22Rv1 (cell line): ENCODE measurements around the gene HSD3B7.

ENCODE experiments used
- ZFX ChIP-seq: fragments of 450-650 bp; IDR thresholded peaks from 2 replicates; pipeline ENCODE4 v1.6.1; 2017; ENCODE audit warnings: antibody characterized with exemption, borderline replicate concordance
- TF ChIP-seq, protein P1 (sequence below): fragments of 450-650 bp; IDR thresholded peaks from 2 replicates; pipeline ENCODE4 v1.5.1; 2017; ENCODE audit warnings: mild to moderate bottlenecking

DNA sequence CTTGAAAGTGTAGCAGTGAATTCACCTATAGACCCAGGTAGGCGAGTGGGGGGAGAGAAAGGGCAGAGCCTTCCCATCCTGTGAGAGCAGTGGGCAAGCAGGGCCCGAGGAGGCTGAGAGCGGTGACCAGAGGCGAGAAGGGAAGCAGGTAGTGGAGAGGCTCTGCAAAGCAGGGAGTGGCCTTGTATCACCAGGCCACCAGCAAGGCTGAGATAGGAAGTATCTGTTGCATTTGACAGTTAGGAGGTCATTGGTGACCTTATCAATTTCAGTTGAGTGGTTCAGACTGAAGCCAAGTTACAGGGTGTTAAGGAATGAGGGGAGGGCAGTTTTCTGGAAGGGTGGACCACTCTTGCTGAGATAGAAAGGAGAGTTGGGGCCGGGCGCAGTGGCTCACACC is 10.7 kb upstream of the HSD3B7 start:
- TF ChIP-seq, protein P1, sequence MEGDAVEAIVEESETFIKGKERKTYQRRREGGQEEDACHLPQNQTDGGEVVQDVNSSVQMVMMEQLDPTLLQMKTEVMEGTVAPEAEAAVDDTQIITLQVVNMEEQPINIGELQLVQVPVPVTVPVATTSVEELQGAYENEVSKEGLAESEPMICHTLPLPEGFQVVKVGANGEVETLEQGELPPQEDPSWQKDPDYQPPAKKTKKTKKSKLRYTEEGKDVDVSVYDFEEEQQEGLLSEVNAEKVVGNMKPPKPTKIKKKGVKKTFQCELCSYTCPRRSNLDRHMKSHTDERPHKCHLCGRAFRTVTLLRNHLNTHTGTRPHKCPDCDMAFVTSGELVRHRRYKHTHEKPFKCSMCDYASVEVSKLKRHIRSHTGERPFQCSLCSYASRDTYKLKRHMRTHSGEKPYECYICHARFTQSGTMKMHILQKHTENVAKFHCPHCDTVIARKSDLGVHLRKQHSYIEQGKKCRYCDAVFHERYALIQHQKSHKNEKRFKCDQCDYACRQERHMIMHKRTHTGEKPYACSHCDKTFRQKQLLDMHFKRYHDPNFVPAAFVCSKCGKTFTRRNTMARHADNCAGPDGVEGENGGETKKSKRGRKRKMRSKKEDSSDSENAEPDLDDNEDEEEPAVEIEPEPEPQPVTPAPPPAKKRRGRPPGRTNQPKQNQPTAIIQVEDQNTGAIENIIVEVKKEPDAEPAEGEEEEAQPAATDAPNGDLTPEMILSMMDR, result no peak
- TF ChIP-seq ZFX, result no peak
